ENCODE measurements around the gene BIRC2. TPM values are rescaled to one million over a fixed set of nuclear protein-coding genes. Genes with fewer than 3 reads are reported as not detected.

Gene BIRC2
- total RNA-seq, 1 experiment from 2014 or later = 107 TPM

DNA sequence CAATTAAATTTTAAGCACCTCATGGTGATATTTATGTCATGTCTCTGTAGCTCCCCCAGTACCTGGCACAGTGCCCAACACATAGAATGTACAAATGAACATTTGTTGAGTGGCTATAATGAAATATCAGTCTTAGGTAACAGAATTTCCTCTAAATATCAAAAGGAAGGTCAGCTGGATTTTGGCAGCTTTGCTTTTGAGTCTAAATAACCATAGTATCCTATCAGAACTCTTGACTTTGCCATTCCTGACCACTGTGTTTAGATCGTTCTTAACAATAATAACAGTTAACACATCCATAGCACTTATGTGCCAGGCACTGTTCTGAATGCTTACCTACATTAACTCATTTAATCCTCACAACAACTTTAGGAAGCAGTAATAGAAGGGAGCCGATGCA lies 79.0 kb downstream of the BIRC2 start:
- H3K27ac ChIP-seq (ENCODE audit: low read length) = peak overlapping the region; percentile 48
- peaks cover 98% of the 10 kb centered on the region for H3K4me1 ChIP-seq (ENCODE audit: low read length)

DNA sequence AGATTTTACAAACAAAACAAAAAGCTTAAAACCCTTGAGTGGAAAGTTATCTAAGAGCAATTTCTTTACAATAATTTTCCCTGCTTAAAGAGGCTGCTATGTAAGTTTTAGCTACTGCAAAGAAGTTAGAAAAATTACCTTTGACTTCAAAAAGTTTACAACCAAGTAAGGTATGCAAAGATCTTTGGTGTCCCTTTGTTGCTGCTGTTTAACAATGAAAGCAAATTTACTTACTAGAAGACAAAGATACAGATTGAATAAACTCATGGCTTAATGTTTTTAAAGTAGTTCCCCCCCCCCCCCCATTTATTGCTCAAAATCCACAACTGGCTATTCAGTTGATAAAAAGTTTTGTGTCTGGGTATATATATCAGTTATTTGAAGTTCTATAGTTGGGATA lies 79.6 kb downstream of the BIRC2 start:
- H4K20me1 ChIP-seq (ENCODE audit: insufficient read depth, low read depth, low read length) = peaks cover 49% of the 10 kb centered on the region
- H3K9me3 ChIP-seq (ENCODE audit: low read length) = no peaks in the 10 kb centered on the region
- 0 out of 2 replicates have a peak, but pooled peaks cover 7% of the 10 kb centered on the region for H3K36me3 ChIP-seq (ENCODE audit: insufficient read depth, low read length)
- no peaks in the 10 kb centered on the region for H3K9me2 ChIP-seq (replicated peaks; ENCODE audit: insufficient read depth, low read length)
- H3K27me3 ChIP-seq (ENCODE audit: low read length) = no peaks in the 10 kb centered on the region
- H3K27ac ChIP-seq (ENCODE audit: low read length) = peak overlapping the region; percentile 48
- H3K9ac ChIP-seq (ENCODE audit: low read length) = no peak overlapping the region
- peaks cover 98% of the 10 kb centered on the region for H3K4me1 ChIP-seq (ENCODE audit: low read length)
- H3K4me3 ChIP-seq (ENCODE audit: low read length) = no peak overlapping the region
- no peak for DNase-seq
- no peak overlapping the region for H2AFZ ChIP-seq (ENCODE audit: low read length)
- H3K4me2 ChIP-seq (ENCODE audit: low read depth, low read length, poor library complexity, severe bottlenecking) = no peak overlapping the region
- H3K79me2 ChIP-seq (ENCODE audit: low read length) = peaks cover 92% of the 10 kb centered on the region

More for the DNA sequence above, 79.0 kb downstream of the BIRC2 start:
- Histone ChIP-seq H3K9me2 (replicated peaks; ENCODE audit: insufficient read depth, low read length) (no peaks in the 10 kb centered on the region), H3K9me3 (ENCODE audit: low read length) (no peaks in the 10 kb centered on the region), H4K20me1 (ENCODE audit: insufficient read depth, low read depth, low read length) (peaks cover 53% of the 10 kb centered on the region), H3K36me3 (ENCODE audit: insufficient read depth, low read length) (0 out of 2 replicates have a peak, but pooled peaks cover 7% of the 10 kb centered on the region), H3K9ac (ENCODE audit: low read length) (no peak overlapping the region), H3K79me2 (ENCODE audit: low read length) (peaks cover 94% of the 10 kb centered on the region), H3K27me3 (ENCODE audit: low read length) (no peaks in the 10 kb centered on the region), H3K4me2 (ENCODE audit: low read depth, low read length, poor library complexity, severe bottlenecking) (peak overlapping the region; percentile 1), H3K4me3 (ENCODE audit: low read length) (no peak overlapping the region), H2AFZ (ENCODE audit: low read length) (no peak overlapping the region)
- no peak for DNase-seq

DNA sequence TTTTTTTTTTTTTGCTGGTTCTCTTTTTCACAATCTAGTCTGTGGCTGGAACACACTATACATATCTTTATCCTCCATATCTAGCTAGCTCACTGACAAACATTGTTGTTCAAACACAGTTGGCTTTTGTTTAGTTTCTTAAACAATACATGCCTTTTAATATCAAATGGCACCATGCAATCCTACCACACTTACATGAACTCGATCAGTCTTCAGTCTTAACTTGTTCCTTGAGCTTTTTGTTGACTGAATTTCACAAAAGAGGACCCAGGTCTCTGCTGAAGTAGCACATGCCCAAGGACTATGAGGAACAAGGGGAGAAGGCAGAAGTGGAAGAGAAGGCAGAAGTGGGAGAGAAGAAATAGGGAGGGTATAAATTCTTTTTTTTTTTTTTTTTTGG lies 80.1 kb downstream of the BIRC2 start:
- peaks cover 97% of the 10 kb centered on the region for H3K4me1 ChIP-seq (ENCODE audit: low read length)
- H2AFZ ChIP-seq (ENCODE audit: low read length) = no peak overlapping the region
- peaks cover 92% of the 10 kb centered on the region for H3K79me2 ChIP-seq (ENCODE audit: low read length)
- DNase-seq = peak; percentile 46
- no peak overlapping the region for H3K4me3 ChIP-seq (ENCODE audit: low read length)
- H3K4me2 ChIP-seq (ENCODE audit: low read depth, low read length, poor library complexity, severe bottlenecking) = no peak overlapping the region
- peak overlapping the region; percentile 48 for H3K27ac ChIP-seq (ENCODE audit: low read length)
- H3K9me3 ChIP-seq (ENCODE audit: low read length) = no peaks in the 10 kb centered on the region
- H3K27me3 ChIP-seq (ENCODE audit: low read length) = no peaks in the 10 kb centered on the region
- peaks cover 44% of the 10 kb centered on the region for H4K20me1 ChIP-seq (ENCODE audit: insufficient read depth, low read depth, low read length)
- 0 out of 2 replicates have a peak, but pooled peaks cover 7% of the 10 kb centered on the region for H3K36me3 ChIP-seq (ENCODE audit: insufficient read depth, low read length)
- H3K9me2 ChIP-seq (replicated peaks; ENCODE audit: insufficient read depth, low read length) = no peaks in the 10 kb centered on the region
- H3K9ac ChIP-seq (ENCODE audit: low read length) = no peak overlapping the region

Small RNAs within 50 kb of the gene (small RNA-seq; reads per million reads assigned to genes)
- not detected for gene AP000942.3
- not detected for gene AP000942.4
- gene RNU6-952P = not detected

Other genes with a start within 250 kb of the BIRC2 start
- 0.14 TPM in 1 of 2 replicates, not detected in the other for gene YAP1, start 236.8 kb upstream of the BIRC2 start, total RNA-seq (2014; rRNA removed; shearing (Covaris generic); ENCODE audit: low replicate concordance)
- gene BIRC3, start 29.7 kb upstream of the BIRC2 start, total RNA-seq (2014; rRNA removed; shearing (Covaris generic); ENCODE audit: low replicate concordance) = 0.47 and 0.52 TPM in 2 replicates
- gene TMEM123, start 105.6 kb downstream of the BIRC2 start, total RNA-seq (2014; rRNA removed; shearing (Covaris generic); ENCODE audit: low replicate concordance) = 273 and 796 TPM in 2 replicates
- gene MMP7, start 183.5 kb downstream of the BIRC2 start, total RNA-seq (2014; rRNA removed; shearing (Covaris generic); ENCODE audit: low replicate concordance) = 0.34 TPM in 1 of 2 replicates, not detected in the other

Measured in Karpas-422 (cell line).